AG04450 (cell line): ENCODE measurements around the gene STX16. TPM values are rescaled to one million over a fixed set of nuclear protein-coding genes. Genes with fewer than 3 reads are reported as not detected.

Experiments used
- CTCF ChIA-PET: fragments of 300-600, 350-600 bp; formaldehyde crosslinking; extraction: SDS; loops from one replicate; lab custom pipeline; 2022; ENCODE audit warnings: antibody characterized with exemption, inconsistent platforms; lab: Charles Lee
- POLR2A ChIA-PET: fragments of 350-600 bp; formaldehyde crosslinking; extraction: SDS; loops from one replicate; lab custom pipeline; 2021; ENCODE audit warnings: antibody characterized with exemption, inconsistent platforms; lab: Yijun Ruan, JAX
- DNase-seq: peaks from one replicate; pipeline ENCODE4 v3.0.0-alpha.2; 2011; ENCODE audit warnings: low read depth, low spot score
- H3K27ac ChIP-seq: one replicate; pipeline ENCODE4 v1.5.1; 2012; ENCODE audit warnings: low read depth, low read length, control low read depth
- H3K27me3 ChIP-seq: one replicate; pipeline ENCODE4 v1.6.0; 2012; ENCODE audit warnings: low read length; ENCODE audit not compliant: control insufficient read depth, insufficient read depth
- H3K4me3 ChIP-seq: 2 replicates; pipeline ENCODE4 v1.5.1; 2011; ENCODE audit warnings: mild to moderate bottlenecking, low read depth, low read length, control low read depth
- H3K9me3 ChIP-seq: 2 replicates; pipeline ENCODE4 v1.5.1; 2012; ENCODE audit warnings: low read length; ENCODE audit not compliant: control insufficient read depth, insufficient read depth
- polyA plus RNA-seq: library from polyadenylated mRNA; depleted of rRNA; stranded (reverse); fragments of >200 nt; gene quantifications from 2 replicates; pipeline ENCODE4 v1.2.3, GENCODE V29; 2011
- TF ChIP-seq, protein P1 (sequence below): IDR thresholded peaks from 2 replicates; pipeline ENCODE4 v1.5.1; 2011; ENCODE audit warnings: low read depth, low read length, control low read depth, inconsistent platforms

The STX16 gene
- polyA plus RNA-seq, 1 experiment, result 51.9 TPM

DNA sequence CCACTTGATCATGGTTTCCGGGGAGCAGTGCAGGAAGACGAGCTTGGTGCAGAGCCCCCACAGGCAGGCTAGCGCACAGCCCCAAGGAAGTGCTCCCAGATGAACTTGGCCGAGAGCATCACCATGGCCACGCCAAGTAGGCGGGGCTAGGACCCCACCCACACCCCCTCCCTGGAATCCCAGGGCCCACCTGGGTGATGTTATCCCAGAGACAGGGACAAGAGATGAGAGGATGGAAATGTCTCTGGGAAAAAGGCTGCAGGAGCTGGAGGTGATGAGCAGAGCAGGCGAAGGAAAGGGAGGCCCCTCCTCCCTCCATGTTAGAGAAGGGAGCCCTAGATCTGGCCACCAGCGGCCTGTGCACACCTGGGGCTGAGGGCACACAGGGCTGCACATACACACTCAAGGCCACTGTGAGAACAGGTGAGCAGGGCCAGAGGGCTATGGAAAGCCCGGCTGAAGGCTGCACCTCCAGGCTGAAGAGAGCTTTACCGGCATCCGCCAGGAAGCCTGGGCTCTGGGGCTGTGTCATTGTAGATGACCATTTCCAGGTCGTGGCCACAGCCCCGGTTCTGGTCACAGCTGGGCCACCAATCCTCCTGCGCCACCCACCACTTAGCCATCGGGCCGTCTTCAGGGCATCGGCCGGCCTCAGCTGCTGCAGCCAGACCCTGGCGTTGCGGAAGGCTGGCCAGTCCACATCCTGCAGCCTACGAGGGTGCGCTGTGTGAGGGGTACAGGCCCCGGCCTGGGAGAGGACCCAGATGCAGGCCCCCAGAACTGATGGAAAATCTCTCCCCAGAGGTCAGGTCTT lies 66.4 kb downstream of the STX16 start:
- H3K27ac ChIP-seq, result no peak overlapping the region
- TF ChIP-seq, protein P1, sequence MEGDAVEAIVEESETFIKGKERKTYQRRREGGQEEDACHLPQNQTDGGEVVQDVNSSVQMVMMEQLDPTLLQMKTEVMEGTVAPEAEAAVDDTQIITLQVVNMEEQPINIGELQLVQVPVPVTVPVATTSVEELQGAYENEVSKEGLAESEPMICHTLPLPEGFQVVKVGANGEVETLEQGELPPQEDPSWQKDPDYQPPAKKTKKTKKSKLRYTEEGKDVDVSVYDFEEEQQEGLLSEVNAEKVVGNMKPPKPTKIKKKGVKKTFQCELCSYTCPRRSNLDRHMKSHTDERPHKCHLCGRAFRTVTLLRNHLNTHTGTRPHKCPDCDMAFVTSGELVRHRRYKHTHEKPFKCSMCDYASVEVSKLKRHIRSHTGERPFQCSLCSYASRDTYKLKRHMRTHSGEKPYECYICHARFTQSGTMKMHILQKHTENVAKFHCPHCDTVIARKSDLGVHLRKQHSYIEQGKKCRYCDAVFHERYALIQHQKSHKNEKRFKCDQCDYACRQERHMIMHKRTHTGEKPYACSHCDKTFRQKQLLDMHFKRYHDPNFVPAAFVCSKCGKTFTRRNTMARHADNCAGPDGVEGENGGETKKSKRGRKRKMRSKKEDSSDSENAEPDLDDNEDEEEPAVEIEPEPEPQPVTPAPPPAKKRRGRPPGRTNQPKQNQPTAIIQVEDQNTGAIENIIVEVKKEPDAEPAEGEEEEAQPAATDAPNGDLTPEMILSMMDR, result no peak
- ChIA-PET CTCF (no interaction called here), POLR2A (no interaction called here)
- peaks cover 18% of the 10 kb centered on the region for H3K27me3 ChIP-seq
- no peak for DNase-seq
- H3K9me3 ChIP-seq, result no peaks in the 10 kb centered on the region
- no peak overlapping the region for H3K4me3 ChIP-seq

DNA sequence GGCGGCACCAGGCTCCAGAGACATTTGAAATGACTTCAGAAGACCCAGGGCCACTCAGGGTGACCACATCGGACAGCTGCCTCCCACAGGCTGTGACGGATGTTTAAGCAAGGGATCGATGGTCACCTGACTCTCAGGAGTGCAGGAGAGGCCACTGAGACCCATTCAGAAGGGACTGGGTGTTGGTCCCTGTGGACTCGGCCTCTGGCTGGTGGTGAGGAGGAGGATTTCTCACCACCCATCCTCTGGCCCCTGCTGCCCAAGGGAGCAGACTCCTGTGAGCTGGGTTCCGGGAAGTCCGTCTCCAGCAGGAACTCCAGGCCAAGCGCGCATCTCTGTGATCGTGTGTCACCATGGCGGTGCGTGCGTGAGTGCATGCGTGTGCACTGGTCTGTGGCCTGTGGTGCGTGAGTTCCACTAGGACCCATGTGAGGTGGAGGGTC lies 67.1 kb downstream of the STX16 start:
- POLR2A ChIA-PET, result no interaction called here
- CTCF ChIA-PET, result no interaction called here
- DNase-seq, result no peak
- Histone ChIP-seq H3K27me3 (peaks cover 21% of the 10 kb centered on the region), H3K9me3 (no peaks in the 10 kb centered on the region), H3K27ac (no peak overlapping the region), H3K4me3 (no peak overlapping the region)
- TF ChIP-seq, protein P1, result no peak

DNA sequence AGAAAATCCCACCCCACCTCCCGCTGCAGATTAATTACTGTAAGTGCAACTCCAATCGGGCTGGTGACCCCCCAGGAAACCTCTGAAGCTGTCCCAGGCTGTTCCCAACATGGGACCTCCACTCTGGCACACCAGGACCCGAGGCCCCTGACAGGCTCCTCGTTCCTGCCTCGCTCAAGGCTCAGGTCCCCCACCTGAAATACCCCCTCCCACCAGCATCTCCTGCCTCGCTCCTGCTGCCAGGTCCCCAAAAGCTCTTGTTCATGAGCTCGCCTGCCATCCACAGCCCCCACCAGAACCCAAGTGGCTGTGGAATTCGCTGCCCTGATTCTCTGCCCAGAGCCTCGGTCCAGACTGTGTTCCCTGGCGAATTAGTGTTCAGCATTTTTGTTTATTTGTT lies 67.6 kb downstream of the STX16 start:
- Histone ChIP-seq H3K9me3 (no peaks in the 10 kb centered on the region), H3K27ac (no peak overlapping the region), H3K4me3 (no peak overlapping the region), H3K27me3 (peaks cover 26% of the 10 kb centered on the region)
- TF ChIP-seq, protein P1, result no peak
- ChIA-PET POLR2A (no interaction called here), CTCF (no interaction called here)
- DNase-seq, result no peak

DNA sequence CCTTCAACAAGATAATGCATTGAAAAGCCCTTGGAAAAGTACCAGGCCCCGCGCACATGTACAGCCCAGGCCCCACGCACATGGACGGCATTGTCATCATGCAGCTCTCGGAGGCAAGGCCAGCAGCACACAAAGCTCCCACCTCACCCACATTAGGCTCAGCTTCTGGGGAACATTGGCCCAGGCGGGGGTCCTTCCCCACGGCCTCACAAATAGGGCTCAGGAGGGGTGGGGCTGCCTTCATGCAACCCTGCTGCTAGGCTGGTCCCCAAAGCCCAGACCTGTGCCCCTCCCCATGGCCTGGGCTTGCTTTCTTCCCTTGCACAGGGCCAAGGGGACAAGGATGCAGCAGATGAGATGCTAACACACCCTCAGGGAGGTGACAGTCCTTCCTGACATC lies 68.2 kb downstream of the STX16 start:
- DNase-seq, result no peak
- TF ChIP-seq, protein P1, result no peak
- no peak overlapping the region for H3K27ac ChIP-seq
- peaks cover 30% of the 10 kb centered on the region for H3K27me3 ChIP-seq
- no peak overlapping the region for H3K4me3 ChIP-seq
- H3K9me3 ChIP-seq, result no peaks in the 10 kb centered on the region
- CTCF ChIA-PET, result no interaction called here
- POLR2A ChIA-PET, result no interaction called here

DNA sequence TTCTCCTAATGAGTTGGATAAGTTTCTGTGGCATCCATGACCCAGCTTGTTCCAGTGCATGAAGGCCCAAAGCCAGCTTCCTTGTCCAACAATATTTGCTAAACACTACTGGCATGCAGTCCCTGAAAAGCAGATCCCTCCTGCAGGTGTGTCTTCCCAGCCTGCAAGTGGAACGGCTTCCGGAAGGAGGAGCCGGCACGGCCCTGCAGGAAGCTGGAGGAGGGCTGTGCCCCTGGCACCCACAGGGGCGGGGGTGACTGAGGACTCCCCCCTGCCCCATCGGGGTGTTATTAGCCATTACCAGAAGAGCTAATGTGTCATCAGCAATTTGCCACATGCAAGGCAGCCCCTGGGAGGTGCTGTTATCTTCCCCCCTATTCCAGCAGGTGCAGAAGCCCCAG lies 68.9 kb downstream of the STX16 start:
- H3K9me3 ChIP-seq, result no peaks in the 10 kb centered on the region
- H3K4me3 ChIP-seq, result no peak overlapping the region
- TF ChIP-seq, protein P1, result no peak
- H3K27me3 ChIP-seq, result peaks cover 33% of the 10 kb centered on the region
- ChIA-PET CTCF (no interaction called here), POLR2A (no interaction called here)
- no peak overlapping the region for H3K27ac ChIP-seq
- no peak for DNase-seq
